GM21515 (cell line): ENCODE results near the gene NMUR1.
A peak's percentile ranks its signal among the peaks of the same experiment; 100 is the strongest.

Experiments
- ATAC-seq: cut with Tn5 transposase; IDR thresholded peaks from one replicate; pipeline ENCODE4 v1.9.1; 2021; ENCODE audit not compliant: unreplicated experiment

NMUR1 gene

DNA sequence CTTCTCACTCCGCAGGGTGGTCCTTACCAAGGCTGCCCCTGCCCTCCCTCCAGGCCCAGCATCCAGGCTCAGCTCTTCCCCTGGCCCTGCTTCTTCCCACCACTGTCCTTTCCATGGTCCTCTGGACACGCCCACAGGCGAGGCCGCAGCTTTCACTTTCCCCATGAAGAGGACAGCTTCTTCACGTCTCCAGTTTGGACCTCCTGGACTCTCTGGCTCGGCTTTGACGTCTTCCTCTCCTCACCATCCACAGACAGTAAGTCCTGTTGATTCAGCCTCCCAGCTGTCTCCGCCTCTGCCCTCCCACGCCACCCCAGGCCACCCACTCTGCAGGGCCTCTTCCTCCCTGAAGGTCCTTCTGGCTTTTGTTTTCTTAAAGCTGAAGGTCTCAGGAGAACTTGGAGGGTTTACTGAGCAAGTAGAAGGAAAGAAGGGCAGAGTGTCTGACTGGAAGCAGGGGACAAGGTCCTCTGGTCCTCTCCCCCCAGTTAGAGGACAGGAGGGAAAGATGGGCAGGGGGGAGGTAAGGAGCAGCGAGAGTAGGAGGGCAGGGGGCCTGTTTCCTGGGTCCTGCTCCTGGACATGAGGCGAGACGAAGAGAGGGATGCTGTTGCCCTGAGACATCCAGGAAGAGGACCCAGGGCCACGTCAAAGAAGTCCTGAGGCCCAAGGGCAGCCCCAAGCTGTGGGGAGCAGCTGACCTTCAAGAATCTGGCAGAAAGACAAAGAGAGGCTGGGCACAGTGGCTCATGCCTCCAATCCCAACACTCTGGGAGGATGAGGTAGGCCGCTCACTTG is 24.7 kb upstream of the NMUR1 start:
- no peak for ATAC-seq

DNA sequence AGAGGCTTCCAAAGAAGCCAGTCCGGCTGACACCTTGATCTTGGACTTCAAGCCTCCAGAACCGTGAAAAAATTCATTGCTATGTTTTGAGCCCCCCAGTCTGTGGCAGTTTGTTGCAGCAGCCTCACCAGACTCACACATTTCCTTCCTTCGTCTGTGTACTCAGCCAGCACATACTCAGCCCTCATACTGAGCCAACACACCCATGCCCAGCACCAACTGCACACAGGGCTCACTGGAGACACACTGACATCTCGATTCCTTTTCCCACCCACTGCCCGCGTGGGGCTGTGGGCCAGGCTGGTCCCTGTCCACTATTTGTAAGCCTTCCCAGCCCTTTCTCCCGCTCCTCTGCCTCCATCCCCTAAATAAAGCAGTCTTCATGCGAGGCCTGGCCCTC is 24.1 kb upstream of the NMUR1 start:
- no peak for ATAC-seq

DNA sequence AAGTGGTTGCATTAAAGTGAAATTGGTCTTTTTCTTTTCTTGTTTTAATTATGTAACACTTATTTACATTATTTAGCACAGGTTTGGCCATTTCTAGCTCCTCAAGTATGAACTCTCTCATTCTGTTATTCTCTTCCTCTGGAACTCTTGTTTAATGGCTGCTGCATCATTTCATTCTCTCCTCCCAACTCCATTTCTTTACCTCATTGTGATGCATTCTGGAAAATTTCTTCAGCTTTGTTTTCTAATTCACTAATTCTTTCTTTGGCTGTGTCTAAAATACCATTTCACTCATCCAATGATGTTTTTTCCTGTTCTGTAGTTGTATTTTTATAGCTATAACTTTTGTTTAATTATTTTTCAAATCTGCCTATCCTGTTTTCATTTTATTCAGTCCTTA is 22.5 kb upstream of the NMUR1 start:
- no peak for ATAC-seq

DNA sequence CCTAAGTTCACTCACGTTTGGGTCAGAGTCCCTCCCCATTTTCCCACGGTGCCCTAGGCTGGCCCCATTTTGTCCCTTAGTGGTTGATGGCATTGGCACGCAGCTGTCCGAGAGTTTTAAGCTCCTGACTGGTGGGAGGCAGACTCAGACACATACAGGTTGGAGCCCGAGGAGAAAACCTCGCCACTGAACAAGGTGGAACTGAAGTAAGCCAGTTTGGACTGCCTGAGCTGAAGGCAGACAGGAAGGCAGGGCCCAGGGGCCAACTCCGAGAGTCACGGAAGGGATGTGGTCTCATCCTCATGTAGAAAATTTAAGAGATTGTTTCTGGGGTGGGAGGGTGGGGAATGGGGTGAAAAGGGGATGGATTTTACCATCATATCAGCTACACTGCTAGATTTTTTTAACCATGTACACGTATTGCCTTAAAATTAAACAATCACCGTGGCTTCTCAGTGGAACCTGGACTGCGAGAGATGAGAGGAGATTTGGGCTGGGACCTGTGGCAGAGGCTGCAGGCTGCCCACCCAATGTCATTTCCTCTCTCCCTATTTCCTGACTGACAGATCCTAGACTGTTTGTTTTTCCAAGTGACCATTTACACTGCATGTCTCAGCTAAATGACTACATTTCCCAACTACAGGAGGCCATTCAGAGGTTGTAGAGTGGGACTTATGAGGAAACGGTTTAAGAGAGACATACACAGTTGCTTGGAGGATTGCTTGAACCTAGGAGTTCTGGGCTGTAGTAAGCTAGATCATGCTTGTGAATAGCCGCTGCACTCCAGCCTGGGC is 19.4 kb upstream of the NMUR1 start:
- ATAC-seq = no peak

DNA sequence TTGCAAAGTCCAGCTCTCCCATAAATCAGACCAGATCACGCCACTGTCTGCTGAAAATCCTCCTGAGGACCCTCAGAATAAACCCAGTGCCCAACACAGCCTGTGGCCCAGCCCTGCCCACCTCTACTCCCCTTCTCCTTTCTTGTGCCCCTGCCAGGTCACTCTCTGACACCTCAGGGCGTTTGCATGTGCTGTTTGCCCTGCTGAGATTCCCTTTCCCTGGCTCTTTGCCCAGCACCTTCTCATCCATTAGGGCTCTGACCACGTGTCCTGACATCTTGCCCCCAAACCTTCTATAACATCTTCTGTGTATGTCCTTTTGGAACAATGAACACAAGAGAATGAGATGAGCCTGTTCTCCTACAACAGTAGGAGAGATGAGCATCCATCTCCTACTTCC is 18.5 kb upstream of the NMUR1 start:
- no peak for ATAC-seq

DNA sequence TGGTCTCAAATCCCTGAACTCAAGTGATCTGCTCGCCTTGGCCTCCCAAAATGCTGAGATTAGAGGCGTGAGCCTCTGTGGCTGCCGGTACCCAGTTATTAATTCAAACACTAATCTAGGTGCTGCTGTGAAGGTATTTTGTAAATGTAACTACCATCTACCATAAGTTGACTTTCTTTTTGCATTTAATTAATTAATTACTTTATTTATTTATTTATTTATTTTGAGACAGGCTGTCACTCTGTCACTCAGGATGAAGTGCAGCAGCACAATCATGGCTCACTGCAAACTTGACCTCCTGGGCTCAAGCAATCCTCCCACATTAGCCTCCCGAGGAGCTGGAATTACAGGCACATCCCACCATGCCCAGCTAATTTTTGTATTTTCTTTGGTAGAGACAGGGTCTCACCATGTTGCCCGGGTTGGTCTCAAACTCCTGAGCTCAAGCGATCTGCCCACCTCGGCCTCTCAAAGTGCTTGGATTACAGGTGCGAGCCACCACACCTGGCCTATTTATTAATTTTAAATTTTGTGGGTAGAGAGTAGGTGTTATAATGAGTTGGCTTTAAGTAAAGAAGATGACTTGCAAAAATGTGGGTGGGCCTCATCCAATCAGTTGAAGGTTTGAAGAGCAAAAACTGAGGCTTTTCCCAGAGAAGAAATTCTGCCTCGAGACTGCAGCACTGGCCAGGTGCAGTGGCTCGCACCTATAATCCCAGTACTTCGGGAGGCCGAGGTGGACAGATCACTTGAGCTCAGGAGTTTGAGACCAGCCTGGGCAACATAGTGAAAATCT is 17.3 kb upstream of the NMUR1 start:
- no peak for ATAC-seq

DNA sequence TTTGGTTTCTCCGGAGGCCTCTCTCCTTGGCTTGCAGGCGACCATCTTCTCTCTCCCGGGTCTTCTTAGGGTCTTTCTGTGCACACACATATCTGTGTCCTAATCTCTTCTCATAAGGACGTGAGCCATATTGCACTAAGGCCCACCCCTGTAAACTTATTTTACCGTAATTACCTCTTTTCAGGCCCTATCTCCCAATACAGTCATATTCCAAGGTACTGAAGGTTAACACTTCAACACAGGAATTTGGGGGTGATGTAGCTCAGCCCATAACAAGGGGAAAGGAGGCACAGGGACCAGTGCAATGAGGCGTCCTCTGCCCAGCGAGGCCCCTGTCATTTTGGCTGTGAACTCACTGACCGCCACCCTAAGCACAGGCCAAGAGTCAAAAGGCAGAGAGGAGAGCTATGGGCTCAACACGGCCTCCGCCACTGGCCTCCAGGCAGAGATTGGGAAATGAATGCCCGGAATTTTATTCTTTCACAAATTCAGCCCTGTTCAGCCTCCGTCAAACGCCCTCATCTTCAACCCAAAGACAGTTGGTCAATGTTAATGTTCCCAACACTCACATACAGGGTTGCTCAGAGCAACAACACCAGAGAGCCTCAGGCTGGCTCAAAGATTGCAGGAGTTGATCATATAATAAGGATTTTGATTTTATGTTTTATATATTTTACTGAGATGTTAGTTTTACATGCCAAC is 15.9 kb upstream of the NMUR1 start:
- no peak for ATAC-seq

DNA sequence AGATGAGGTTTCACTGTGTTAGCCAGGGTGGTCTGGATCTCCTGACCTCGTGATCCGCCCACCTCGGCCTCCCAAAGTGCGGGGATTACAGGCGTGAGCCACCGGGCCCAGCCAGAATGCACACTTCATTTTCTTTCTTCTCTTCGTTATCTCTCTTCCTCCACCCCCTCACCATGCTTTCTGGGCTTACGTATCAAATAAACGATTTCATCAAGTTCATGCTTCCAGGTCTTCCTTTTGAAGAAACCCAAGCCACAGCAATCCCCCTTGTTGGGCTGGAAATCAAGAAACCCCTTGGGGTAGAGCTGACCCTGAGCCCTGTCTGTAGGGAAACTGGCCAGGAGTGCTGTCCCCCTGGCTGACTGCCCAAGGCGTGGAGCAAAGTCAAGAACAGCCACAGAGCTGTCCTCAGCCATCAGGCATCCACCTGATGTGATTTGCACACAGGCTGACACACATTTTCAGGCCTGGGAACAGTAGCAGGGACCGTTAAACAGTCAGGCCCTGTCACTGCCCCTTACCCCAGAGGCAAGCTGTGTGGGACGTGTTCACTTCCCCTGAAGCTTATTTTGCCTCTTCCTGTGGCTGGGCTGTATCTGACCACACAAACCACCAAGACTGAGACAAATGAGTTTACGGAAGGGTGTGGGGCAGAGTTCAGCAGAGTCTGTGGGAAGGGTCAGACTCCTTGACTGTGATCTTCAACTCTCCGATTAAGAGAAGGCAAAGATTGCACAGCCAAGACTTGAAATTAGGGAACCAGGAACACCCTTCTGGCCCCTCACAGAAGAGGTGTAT is 15.1 kb upstream of the NMUR1 start:
- peak; percentile 98 for ATAC-seq

DNA sequence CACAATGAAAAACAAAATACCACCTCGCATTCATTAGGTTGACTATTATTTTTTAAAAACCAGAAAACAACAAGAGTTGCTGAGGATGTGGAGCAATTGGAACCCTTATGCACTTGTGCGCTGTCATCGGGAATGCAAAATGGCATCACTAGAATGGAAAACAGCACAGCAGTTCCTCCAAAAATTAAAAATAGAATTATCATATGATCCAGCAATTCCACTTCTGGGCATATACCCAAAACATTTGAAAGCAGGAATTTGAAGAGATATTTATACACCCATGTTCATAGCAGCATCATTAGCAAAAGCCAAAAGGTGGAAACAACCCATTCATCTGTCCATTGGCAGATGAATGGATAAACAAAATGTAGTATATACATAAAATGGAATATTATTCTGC is 11.9 kb upstream of the NMUR1 start:
- no peak for ATAC-seq

DNA sequence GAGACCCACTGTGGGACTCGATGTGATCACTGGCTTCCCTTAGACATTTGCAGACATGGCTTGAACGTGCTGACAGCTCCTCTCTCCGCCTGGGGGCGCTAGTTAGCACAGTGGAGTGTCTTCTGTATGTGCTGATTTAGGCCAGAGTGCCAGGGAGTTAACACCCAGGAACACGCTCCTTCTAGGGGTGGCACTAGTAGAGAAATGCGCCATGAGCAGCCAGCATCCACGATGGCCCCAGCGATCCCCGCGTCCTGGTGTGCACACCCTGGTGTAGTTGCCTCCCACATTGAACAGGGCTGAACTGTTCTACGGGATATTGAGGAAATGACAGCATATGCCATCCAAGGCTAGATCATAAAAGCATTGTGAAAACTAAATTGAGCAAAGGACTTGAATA is 11.4 kb upstream of the NMUR1 start:
- ATAC-seq = no peak

DNA sequence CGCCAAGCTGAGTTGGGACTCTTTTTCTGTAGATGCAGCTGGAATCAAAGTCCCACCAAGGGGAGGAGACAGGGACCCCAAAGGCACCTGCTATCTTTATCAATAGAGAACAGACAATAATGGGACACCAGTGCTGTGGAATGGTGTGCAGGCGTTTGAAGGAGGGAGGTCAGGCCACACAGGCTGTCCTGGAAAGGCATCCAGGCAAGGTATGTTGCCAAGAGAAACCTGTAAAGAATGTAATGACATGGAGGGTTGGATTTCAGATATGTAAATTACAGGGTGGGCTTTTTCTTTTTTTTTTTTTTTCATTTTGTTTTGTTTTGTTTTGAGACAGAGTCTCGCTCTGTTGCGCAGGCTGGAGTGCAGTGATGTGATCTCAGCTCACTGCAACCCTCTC is 9.7 kb upstream of the NMUR1 start:
- ATAC-seq = no peak

DNA sequence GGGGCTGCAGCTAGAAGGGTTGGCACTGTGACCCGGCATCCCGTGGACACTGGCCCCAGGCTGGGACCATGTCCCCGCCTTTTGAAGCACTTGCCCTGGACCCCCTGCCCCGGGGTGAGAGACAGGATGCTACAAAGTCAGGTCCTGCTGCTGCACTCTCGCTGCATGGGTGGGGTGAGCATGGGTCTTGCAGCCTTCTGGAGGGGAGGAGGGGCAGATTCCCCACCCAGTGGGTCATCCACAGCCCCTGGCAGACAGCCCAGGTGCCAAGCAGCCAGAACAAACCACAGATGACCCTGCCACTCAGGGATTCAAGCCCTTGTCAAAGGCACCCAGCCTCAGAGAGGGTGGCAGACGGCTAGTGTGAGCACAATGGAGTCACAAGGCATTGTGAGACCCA is 5.7 kb upstream of the NMUR1 start:
- ATAC-seq = no peak

DNA sequence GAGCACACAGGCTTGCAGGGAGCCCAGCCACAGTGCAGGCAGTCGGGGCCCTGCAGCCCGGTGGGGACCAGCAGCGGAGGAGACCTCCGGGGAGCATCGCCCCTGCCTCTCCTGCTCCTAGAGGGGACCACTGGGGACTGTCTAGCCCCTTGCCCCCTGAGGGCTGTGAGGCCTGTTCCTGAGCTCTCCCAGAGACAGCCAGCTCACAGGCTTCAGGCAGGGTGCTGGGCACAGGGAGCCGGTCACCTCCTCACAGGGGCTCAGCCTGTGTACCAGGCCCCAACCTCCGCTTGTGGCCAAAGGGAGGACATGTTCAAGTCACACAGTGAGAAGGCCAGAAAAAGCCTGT is 3.5 kb upstream of the NMUR1 start:
- ATAC-seq = no peak

DNA sequence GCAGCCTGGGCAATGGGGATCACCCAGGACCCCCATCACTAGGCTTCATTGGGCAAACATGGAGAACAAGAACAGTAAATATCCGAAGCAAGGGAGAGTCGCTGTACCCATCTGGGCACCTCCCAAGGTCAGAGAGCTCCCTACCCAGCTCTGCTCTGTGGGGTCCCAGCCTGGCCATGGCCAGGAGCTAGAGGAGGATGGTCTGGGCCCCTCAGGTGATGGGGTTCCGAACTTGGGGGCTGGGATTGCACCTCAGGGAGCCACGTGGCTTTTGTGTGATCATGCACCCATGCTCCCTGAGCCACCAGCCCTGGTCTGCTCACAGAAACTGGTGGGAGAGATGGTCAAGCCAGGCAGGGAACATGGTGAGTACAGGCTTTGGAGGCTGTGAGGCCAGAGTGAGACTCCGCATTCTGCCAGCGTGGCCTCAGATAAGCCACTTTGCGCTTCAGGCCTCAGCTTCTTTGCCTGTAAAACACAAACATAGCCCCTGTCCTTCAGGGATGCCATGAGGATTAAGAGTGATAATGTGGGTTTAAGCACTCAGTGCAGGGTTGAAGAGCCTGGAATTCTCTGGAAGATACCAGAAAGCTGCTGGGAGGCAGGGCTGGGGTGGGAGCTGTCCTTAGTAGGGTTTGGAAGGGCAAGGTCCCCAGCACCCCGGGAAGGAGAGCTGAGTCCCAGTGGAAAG is 3.0 kb upstream of the NMUR1 start:
- no peak for ATAC-seq

DNA sequence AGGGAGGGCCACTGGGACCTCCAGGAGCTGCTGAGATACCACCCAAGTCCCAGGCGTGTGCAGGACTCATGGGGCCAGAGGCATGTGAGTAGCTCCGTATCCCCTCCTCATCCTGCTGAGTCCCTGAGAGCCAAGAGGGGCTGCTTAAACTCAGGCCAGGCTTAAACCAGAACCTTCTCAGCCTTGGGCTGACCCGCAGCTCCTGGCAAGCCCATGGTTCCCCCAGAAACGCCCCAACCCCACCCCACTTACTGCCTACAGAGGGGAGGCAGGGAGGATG is 2.5 kb upstream of the NMUR1 start:
- no peak for ATAC-seq

DNA sequence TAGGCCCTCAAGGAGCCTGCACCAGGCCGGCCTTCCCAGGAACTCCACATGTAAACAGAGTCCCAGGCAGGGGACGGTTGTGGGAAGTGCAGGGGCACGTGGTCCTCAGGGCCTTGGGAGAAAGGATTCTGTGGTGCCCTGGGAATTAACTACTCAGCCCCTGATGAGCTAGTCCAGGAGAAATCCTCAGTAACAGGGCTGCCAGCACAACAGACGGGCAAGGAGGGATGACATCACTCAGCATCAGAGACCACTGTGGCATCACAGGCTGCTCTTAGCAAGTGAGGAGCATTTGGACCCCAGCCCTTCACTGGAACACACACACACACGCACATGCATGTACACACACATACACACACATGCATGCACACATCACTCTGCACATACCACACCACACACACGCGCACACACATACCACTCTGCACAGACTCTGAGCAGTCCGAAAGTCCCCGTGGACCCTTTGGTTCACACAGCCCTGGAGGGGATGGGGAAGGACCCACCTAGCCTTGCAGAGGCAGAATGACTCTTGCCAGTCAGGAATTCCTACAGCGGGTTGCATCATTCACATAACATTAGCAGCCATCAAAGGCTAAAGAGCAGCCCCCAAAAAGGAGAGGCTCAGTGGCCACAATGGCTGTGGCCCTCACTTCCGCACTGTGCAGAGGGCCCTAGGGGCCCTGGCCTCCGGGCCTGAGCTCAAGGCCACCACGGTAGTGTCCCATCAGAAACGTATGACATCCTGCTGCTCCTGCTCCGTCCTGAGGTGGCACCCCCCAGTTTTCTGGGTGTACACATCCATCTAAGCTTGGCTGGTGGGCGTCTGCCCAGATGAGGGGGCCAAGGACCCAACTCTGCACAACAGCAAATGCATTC is 1.9 kb upstream of the NMUR1 start:
- no peak for ATAC-seq

DNA sequence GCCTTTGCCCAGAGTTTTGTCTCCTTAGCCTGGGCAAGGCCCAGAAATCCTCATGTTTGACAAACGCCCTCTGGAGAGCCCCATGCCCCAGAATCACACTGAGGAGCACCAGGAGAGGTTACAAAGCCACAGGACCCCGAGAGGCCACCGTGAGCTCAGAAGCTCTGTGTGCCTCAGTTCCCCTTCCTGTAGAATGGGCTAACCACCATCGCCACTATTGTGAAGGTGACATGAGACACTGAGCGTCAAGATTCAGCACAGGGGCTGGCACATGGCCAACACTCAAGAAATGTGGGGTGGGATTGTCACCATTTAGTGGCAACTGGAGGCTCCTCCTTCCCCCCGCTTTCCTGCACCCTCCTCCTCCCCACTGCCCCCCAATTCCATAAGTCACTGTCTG is 1.2 kb upstream of the NMUR1 start:
- ATAC-seq = no peak

DNA sequence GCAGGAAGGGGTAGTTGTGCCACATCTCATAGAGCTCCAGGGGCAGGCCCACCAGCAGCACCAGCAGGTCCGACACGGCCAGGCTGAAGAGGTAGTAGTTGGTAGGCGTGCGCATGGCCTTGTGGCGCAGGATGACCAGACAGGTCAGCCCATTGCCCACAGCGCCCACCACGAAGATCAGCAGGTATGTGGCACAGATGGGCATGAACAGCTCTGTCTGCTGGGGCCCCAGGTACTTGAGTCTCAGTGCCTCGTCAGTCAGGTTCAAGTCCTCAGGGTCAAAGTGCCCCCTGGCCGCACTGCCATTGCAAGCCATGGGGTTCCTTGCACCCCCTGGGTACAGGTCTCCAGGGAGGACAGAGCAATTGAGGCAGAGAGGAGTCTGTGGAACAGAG is 1.6 kb downstream of the NMUR1 start:
- ATAC-seq = no peak

DNA sequence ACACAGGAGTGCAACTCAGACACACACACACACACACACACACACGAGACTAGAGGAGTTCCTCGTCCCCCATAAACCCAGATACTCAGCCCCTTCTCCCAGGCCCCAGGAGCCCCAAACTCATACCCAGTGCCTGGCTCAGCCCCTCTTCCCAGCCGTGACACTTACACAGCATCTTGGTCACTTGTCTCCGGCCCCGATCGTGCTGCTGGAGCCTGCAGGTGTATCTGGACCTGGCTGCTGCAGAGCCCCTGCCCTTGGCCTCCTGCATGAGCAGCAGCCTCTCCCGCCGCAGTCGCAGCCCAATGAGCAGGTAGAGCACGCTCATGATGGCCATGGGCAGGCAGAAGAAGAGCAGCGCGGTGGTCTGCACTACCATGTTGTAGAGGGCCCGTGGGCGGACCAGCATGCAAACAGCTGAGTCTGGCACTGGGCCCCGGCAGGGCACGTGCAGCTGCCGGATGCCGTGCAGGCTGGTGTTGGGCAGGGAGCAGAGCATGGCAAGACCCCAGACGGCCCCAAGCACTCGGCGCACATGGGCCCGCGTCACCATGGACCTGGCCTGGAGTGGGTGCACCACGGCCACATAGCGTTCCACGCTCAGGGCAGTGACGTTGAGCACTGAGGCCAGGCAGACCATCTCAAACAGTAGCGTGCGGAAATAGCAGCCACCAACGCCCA is 2.1 kb downstream of the NMUR1 start:
- no peak for ATAC-seq
